Epidermal melanocyte (primary cell): ENCODE results near the gene MARK2.

ENCODE experiments used
- DNase-seq: peaks from one replicate; pipeline ENCODE4 v3.0.0; 2011; ENCODE audit warnings: low spot score; ENCODE audit not compliant: insufficient read length

The MARK2 gene

DNA sequence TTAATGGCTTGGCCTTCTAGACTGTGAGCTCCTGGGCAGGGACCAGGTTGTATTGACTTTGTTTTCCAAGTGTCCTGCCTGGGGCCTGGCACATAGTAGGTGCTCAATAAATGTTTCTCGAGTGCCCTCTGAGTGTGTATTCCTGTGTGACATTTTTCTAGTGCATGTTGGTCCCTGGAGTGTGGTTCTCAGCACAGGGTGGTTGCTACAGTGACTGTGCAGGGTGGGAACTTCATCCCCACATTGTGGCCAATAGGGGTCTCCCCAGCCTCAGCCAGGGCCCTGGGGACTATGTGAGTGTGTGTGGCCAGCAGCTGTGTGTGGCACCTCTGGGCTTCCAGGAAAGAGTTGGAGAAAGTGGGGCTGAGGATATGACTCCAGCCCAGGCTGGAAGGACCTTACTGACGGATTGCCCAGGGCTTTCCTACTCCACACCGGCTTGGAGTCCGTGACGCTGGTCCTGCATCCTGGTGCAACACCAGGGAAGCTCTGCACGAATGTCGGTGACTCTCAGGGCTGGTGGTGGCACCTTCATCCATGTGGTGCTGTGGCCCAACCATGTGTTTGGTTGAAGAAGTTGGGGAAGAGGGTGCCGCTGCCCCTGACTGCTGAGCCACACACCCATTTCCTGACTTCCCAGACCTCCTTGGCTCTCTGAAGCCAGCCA, 9.0 kb upstream of the MARK2 start:
- no peak for DNase-seq

DNA sequence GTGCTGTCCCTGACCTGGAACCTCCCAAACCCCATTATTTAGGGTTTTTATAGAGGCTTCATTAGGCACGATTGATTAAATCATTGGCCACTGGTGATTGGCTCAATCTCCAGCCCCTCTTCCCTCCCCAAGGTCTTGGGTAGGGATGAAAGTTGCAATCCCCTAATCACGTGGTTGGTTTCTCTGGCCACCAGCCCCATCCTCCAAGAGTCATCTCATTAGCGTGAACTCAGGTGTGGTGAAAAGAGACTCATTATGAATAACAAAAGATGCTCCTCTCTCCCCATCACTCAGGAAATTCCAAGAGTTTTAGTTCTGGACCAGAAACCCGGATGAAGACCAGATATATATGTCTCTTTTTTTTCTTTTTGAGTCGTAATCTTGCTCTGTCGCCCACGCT, 7.6 kb upstream of the MARK2 start:
- no peak for DNase-seq

DNA sequence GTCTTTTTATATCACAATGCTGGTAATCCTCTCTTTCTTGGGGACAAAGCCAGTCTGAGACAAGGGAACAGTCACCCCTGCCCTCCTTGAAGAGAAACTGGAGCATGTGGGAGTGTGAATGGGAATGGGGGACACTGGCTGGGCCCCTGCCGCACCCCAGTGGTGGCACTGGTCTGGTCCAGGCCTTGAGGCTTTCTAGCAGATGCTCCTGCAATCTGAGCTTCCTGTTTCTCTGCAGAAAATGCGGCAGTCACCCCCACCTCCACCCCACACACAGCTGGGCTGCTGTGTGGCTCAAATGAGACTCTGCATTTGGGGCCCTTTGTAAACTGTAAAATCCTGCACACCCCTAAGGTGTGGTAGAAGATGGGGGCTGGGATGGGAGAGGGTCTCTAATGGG, 6.6 kb upstream of the MARK2 start:
- no peak for DNase-seq

DNA sequence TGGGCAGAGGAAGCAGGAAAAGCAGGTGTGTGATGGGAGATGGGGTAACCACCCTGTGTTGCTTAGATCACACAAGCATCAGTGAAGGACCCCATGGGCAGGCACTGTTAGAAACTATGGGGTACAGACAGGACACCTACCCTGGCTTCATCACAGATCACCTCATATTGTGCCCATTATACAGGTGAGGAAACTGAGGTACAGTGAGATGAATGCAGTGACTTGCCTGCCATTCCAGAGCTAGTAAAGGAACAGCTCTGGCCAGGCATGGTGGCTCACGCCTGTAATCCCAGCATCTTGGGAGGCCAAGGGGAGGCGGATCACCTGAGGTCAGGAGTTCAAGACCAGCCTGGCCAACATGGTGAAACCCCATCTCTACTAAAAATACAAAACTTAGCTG, 5.9 kb upstream of the MARK2 start:
- DNase-seq: no peak

DNA sequence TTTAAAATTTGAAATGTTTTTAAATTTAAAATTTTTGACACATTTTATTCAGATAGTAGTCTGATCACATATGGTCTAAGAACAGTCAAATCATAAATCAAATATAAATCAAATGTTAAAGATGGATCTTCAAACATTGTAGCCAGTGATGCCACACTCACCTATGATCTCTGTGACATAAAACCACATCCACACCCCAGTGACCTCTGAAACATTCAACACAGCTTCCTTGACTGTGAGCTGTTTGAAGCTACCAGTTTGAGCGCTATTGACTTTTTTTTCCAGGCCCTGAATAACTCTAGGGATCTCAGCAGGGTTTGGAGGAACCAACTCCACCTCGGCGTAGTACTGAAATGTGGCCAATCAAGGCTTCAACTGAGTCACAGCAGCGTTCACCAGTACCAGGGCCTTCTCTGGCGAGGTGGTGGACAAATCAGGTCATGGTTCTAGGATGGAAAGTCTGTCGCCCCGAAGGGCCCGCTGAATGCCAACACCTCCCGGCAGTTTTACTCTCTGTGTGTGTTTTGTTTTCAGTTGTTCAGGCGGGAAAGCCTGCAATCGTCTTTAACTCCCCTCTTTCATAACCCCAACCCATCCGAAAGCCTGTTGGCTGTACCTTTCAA, 4.3 kb upstream of the MARK2 start:
- DNase-seq: no peak

DNA sequence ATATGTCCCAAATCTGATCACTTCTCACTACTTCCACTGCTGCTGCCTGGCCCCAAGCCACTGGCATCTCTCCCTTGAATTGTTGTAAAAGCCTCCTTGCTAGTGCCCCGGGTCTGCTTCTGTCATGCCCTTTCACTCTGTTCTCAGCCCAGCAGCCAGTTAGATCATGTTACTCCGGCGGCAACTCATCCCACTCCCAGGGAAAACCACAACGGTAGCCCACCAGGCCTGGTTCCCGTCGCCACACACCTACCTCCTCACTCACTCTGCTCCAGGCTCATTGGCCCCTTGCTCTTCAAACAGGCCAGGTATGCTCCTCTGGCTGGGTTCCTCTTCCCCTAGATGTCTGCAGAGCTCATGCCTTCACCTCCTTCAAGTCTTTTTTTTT, 3.8 kb upstream of the MARK2 start:
- DNase-seq: no peak

DNA sequence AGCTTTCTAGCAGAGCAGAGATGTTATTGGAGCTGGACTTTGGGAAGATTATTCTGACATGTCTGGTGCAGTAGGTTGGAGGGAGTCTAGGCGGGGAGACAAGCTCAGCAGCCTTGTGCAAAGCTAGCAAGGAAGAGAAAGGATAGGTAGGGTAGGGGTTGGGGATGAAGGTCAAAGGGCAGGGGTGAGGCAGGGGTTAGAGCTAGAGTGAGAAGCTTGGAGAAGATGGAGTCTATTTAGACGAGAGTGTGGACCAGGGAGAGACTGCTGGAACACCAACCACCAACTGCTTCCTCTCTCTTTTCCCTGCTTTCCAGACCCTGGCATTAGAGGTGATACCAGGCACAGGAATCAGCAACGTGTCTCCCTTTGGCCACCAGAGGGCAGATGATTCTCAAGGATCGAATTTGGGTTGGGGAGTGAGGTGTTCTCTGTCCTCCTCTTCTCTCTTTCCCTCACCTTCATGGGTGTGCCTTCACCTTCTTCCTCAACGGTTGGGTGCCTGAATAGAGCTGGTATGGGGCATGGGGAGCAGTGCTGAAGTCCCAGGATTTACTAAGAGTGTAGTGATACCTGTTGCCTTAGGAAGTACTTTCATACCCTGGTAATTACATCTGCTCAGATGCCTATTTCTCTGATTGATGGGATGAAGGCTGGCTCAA, 1.8 kb upstream of the MARK2 start:
- peak; percentile 90 for DNase-seq

DNA sequence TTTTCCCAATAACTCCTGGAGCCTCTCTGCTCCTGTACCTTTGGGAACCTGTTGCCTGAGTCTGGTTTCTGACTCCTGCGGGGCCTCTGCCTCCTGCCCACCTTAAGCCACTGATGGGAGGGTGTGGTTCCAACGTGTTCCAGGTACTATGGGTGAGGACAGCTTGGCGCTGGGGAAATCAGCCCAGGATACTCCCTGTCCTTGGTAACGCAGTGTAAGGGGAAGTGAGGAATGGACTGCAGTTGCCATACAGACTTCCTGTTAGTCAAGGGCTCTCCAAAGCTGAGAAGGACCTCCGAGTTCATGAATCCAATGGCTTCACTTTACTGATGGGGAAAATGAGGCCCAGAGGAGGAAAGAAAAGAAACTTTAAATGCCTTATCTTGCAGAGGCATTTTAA, 1.2 kb upstream of the MARK2 start:
- no peak for DNase-seq

DNA sequence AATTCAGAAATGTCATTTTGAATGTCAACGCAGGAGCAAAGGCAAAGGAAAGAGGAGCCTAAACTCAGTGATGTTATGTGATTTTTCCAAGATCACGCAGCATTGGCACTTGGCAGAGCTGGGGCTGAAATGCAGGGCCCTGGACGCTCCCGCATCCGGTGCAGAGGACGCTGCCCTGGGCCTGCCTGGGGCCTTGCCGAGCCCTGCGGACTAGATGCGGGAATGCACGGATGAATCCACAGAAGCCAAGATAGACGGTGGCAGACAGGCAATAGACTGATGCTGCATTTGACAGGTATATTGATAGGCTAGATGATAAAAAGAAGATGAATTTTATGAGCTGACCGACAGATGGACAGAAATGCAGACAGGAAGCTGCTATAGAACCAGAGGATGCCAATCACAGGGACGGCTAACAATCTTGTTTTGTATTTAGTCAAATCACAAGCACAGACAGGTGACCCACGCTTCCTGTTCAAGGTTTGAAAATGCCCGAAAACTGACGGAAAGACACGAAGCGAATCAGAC, 696 bp upstream of the MARK2 start:
- DNase-seq: no peak

DNA sequence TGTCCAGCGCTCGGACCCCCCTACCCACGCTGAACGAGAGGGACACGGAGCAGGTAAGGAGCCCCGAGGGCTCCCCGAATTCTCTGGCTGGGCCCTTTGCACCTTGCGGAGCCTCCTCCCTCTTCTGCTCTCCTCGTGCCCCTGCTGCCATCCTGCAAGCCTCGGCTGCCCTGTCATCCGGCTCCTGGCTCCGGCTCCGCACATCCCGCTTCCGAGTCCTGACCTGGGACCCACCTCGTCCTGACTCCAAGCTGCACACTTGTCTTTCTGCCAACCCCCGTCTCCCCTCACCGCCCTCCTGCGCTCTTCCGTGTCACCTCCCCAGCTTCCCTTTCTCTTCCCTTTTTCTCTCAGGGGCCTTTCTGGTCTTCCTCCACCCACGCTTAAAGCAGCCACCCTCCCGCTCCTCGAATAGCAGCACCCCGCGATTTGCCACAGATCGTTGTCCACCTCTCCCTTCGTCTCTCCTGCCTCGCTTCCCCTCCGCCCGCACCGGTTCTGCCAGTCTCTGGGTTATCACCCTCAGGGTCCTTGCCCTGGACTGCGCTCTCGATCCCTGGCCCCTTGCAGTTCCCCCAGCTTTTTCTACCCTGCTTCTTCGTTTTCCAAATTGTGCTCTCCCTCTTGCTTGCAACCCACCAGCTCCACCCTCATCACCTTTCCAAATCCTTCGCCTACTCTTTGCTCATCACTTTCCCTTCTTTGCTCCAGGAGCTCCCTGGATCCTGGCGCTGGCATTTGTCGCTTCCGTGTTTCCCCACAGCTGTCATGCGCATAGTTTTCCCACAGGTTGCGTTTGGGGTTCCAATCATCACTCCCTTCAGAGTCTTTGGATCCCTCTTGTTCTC, 822 bp downstream of the MARK2 start:
- no peak for DNase-seq

DNA sequence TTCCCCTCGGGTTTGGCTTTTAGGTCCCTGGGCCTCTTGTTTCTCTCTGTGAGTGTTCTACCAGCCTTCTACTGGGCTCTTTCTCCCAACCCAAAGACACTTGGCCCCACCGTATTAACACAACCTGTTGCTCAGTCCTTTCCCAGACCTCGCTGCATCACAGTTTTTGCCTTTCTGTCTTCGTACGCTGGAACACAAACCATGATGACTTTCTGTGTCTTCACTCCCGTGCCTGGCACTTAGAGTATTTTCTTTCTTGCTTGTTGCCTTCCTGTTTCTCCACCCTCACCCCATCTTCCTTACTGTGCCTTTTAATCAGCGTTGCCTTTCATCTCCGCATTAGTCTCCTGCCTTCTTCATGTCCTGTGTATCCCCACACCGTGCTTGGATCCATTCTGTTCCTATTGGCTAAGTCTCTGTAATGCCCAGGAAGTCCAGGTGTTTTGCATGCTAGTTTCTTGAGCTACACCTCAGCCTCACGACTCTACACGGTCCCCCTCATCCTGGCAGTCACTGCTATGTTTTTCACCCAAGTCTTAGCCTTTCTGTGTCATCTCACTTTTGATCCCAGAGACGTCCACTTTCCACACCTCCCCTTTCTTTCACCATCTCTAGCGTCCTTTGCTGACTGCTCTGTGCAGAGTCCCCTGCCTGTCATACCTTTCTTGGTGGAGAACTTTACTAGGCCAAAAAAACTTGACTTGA, 1.6 kb downstream of the MARK2 start:
- no peak for DNase-seq

DNA sequence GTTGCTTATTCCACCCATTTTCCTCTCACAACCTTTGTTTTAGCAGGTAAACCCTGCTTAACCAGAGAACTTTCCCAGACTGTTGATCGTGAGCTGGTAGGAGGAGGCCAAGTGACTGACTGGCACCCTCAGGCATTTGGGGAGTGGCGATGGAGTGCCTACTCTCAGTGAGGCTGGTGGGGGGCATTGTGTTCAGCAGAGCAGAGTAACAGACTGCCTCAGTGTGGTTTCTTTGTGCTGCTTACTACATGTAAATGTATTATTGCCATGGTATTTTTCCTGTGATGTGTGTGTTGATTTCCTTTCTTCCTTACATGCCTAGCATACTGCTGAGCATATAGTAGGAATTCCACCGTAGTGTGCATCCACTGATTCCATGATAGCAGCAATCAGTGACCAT, 2.6 kb downstream of the MARK2 start:
- no peak for DNase-seq

DNA sequence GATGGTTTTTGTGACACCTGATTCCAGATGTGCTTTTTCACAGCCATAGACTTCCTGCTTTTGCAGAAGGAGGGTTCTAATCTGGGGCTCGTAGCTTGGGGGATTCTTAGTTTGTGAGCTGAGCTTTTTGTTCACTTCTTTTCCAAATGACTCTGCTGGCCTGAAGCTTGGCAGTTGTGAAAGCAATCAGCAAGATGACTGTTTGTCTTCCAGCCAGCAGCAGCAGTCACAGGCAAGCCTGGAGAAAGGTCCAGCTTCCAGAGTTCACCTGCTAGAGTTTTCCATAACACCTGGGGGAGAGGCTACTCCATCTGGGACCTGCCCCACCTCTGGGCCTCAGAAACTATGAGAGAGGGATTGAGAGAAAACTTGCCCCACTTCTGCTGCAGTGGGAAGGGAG, 4.1 kb downstream of the MARK2 start:
- no peak for DNase-seq

DNA sequence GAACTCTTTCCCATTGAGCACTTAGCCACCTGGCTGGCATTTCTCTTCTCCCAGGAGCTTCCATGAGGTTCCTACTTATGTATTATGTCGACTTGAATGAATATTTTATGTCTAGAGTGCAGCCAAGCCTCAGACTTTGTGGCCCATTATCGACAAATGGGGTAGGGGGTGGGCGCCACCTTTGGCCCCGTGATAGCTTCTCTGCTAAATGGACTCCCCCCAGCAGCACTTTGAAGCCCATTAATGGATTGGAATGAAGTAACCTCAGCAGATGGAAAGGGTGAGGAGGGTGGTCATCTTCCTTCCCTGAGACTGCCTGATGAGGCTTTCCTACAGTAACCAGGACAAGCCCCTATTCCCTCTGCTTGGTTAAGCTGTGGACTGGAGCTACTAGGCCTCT, 5.9 kb downstream of the MARK2 start:
- no peak for DNase-seq

DNA sequence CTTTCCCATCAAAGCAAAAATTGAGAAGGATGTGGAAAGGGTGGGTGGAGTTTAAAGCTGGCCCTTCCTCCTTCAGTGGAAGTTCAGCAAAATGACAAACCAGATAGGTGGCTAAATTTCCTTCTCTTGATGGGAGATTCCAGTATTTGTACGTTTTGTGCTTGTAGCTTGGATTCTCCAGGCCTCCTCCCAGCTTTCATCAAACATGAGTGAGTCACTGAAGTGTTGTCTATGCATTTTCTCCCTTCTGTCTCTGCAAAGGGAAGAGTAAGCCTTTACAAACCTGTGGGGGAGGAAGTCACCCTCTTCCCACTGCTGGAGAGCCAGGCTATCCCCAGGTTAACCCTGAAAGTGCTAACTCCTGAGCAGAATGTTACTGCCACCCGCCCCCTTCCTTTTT, 6.4 kb downstream of the MARK2 start:
- DNase-seq: no peak

DNA sequence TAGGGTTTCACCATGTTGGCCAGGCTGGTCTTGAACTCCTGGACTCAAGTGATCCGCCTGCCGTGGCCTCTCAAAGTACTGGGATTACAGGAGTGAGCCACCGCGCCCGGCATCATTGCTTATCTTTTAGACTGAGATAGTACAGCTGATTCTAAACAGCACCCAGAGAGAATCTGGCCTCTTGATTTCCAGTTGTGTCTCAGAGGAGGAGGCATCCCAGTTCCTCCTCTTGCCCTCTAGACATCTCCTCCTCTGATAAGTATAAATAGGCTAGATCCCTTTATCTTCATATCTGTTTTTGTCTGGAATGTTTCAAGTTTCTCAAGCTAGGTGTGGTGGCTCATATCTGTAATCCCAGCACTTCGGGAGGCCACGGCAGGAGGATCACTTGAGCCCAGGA, 7.0 kb downstream of the MARK2 start:
- DNase-seq: no peak

DNA sequence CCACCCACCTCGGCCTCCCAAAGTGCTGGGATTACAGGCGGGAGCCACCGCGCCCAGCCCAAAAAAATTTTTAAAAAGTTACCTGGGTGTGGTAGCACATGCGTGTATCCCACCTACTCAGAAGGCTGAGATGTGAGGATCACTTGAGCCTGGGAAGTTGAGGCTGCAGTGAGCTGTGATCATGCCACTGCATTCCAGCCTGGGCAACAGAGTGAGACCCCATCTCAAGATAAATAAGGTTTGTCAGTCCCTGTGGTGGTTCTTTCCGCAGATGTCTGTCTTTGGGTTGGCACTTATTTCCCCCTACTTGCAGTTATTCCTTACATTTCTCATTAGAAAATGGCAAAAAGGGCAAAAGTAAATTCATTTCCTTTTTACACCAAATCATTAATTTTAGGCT, 8.0 kb downstream of the MARK2 start:
- DNase-seq: no peak

DNA sequence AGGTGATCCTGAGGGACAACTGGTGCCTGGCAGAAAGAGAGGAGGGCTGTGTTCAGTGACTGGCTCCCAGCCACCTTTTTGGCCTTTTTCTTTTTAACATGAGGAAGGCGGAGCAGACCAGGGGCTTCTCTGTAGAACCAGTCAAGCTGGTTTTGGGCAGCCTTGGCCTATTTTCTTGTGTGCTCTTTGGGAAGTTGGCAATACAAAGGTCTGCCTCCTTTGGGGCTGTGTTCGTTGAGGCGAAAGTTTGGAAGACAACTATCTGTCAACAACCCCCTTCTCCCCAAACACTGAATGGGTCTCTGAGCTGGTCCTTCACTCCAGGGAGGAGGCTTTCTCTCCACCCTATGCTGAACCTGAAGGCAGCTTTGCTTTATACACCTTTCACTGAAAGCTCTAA, 8.5 kb downstream of the MARK2 start:
- DNase-seq: no peak

DNA sequence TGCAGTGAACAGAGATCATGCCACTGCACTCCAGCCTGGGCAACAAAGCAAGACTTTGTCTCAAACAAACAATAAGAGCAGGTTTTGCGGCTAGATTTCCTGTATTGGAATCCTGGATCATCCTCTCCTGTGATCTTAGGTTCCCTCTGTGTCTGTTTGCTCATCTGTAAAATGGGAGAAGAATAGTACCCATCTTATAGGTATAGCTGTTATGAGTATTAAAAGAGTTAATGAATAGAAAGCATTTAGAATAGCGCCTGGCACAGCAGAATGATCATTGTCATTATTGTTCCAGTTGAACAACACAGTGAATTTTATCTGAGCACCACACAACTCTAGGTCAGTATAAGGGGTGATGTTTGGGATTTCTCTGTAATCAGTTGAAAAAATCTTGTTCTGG, 10.8 kb downstream of the MARK2 start:
- no peak for DNase-seq

DNA sequence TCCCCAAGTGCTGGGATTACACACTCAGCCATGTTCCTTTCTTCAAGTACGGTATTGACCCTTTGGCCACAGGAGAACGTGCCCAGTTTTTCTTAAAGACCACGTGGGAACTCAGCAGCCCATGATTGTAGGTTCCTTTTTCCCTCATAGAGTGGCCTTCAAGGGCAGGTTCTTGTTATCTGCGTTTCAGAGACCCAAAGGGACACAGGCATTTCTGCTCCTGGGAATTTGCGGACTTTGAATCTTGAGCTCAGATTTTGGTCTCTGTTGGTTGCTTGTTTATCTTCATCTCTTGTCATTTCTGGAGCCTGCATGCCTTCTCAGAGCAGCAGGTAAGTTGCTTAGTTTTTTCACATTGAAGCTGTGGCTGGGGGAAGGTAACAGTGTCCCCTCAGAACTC, 12.0 kb downstream of the MARK2 start:
- no peak for DNase-seq

DNA sequence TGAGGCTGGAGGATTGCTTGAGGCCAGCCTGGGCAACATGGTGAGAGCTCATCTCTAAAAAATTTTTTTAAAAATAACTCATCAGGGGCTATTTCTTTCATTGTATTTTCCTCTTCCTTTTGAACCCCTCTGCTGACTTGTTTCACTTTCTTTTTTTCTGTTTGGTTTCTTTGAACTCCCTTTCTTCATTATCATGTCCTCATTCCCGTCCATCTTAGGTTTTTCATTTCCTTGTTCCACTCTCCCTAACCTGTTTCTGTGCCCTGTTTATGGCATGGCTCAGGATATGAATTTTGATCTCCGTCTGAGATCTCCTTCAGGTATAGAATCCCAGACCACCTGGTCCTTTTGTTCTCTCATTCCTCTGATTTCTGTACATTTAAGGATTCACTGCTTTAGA, 12.5 kb downstream of the MARK2 start:
- no peak for DNase-seq
